ENCODE data around the gene TYW1.
"Not testable (repeated sequence)": the region's sequence is repeated elsewhere in the genome, so short reads cannot be mapped to it uniquely, and the experiment has no call there.

TYW1 gene

DNA sequence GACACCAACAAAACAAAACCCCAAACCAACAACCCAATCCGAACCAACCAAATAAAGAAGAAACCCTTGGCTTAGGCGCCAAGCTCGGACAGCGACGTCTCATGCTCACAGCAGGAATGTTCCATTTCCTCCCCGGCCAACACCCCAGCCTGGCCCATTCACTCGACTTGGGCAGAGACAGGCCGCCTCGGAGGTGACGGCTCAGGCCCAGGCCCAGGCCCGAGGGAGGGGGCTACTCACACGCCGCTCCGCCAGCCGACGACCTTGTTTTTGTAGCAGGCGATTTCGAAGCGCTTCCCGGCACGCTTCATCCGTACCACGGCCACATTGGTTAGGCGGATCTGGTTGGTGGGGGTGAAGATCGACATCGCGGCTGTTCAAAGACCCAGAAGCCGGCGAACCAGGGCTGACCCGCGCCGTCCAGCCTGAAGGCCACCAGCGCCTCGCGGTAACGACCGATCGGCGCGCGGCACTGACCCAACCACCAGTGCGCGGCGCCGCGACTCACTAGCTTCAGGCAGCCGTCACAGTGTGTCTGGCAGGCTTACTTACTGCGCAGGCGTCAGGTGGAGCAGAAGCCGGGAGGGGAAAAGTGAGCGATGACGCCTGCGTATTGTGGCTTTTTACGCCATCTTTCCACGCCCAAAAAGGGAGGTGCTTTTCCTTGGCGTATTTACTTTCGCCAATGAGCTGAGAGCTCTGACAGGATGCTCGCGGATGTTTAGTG lies 1.4 kb upstream of the TYW1 start, which contains the start of gene SBDS:
Gene SBDS, minus strand, starts transcription at position 537 of the 727 bp plus-strand sequence. Its CDS starts 169 bp downstream, at position 368.
- peak; percentile 97 for DNase-seq (ENCODE audit: low read depth)

DNA sequence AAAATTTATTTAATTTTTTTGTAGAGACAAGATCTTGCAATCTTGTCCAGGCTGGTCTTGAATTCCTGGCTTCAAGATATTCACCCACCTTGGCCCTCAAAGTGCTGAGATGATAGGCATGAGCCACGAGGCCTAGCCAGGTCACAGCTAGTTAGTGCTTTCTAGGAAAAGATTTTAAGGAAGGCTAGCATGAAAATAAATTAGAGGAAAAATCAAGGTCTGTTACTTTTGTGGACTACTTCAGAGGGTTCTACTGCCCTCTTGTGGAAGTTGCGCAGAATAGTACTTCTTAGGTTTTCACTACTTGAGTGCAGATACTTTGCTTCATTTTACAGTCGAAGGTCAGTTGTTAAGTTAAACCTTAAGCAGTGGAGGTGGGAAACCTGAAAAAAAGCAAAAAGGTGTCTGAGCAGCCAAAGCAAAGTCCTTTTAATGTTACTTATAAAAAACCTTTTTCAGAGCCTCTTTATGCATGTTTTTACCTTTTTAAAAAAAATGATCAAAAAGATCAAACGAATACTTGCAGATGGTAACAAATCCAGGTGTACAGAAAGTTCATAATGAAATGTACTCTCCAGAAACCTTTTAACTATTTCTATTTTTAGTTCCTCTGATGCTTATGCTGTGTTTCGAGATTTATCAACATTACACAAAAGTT lies 4.1 kb downstream of the TYW1 start:
- not testable (repeated sequence) for DNase-seq (ENCODE audit: low read depth)

DNA sequence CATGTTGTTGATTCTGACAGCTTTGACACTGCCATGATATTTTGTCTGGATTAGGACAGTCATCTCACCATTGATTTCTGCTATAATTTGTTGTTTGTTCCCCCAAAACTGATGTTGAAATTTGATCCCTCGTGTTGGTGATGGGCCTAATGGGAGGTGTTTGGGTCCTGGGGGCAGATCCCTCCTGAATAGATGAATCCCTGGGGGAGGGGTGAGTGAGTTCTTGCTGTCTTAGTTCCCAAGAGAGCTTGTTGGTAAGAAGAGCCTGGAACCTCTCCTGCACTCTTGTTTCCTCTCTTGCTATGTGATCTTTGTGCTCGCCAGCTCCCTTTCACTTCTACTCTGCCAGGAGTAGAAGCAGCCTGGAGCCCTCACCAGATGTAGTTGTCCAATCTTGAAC lies 7.5 kb downstream of the TYW1 start:
- DNase-seq (ENCODE audit: low read depth): not testable (repeated sequence)

DNA sequence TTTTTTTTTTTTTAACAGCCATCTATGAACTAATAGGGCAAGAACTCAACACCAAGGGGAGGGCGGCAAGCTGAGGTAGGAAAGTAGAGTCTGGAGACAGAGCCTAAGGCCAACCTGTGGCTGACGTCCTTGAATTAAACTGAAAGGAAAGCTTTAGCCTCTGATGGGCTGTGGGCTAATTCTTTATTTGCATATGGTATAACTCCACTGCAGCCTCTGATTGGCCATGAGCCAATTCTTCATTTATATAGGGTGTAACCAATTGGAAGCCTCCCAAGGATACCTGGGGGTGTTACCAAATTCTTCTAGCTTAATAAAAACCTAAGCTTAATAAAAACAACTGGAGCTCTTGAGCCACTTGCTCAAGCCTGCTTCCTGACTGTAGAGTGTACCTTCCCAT lies 10.3 kb downstream of the TYW1 start:
- no peak for DNase-seq (ENCODE audit: low read depth)

DNA sequence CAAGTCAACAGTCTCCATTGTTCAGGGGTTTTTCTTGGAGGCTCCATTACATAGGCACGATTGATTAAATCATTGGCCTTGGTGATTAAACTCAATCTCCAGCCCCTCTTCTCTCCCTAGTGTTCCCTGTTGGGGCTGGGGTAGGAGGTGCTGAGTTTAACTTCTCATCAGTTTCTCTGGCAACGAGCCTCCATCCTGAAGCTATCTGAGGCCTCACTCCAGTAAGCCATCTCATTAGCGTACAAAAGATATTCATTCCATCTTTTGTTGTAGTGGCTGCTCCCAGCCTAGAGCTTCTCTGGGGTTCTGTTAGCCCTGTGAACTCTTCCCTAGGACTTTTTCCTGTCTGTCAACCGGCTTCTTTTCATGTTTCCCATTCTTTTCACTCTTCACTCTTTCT lies 11.6 kb downstream of the TYW1 start:
- no peak for DNase-seq (ENCODE audit: low read depth)

DNA sequence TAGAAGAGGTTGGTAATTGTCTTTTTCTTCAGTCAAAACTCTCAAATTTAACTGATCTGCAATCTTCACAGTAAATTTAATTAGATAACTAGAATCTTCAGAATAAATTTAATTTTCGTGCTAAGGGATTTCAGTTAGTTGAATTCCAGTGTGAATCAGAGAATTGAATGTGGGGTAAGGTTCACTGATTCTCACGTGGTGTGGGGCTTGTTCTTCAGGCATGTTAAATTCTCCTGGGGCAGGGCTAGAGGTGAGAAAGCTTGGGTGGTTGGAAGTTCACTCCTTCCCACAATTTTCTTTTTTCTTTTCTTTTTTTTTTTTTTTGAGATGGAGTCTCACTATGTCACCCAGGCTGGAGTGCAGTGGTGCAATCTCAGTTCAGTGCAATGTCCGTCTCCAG lies 13.0 kb downstream of the TYW1 start:
- DNase-seq (ENCODE audit: low read depth): not testable (repeated sequence)

DNA sequence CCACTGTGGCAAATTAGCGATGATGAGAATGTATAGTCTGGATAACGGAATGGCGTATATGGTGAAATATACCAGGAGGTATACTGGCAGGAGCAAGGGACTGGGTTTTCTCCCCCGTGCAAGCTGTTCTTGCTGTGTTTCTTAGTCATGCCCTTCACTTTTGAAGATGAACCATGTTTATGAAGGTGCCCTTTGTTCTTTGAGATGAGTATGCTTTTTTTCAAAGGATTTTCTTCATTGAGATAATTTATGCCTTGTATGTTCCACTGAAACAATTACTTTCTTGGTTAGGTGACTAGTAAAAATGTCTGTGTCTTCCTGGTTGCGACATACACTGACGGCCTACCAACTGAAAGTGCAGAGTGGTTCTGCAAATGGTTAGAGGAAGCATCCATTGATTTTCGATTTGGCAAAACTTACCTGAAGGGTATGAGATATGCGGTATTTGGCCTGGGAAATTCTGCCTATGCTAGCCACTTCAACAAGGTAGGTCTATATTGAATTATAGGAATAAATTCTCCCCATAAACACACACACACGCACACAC lies 17.5 kb downstream of the TYW1 start:
- not testable (repeated sequence) for DNase-seq (ENCODE audit: low read depth)

DNA sequence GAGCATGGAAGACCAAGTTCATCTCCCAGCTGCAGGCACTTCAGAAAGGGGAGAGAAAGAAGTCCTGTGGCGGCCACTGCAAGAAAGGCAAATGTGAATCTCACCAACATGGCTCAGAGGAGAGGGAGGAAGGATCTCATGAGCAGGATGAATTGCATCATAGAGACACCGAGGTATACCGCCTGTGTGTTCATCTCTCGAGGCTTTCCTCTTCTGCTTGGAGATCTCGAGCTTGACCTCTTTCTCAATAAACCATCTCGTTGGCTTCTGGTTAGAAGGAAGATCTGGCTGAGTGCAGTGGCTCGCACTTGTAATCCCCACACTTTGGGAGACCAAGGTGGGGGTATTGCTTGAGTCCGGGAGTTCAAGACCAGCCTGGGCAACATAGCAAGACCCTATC lies 21.3 kb downstream of the TYW1 start:
- not testable (repeated sequence) for DNase-seq (ENCODE audit: low read depth)

DNA sequence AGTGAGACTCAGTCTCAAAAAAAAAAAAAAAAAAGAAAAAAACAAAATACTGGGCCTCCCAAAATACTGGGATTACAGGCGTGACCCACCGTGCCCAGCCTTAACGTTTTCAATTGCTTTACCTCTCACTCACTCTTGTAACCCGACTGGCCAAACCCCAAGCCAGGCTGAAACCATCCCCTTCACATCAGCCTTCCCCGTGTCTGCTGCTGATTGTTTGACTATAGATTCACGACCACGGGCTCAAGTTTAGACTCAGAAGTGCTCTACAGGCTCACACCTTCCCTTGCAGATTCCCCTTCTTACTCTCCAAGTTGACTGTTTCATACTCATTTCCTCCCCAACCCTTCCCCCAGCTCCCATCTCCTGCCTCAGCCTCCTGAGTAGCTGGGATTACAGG lies 22.3 kb downstream of the TYW1 start:
- no peak for DNase-seq (ENCODE audit: low read depth)

DNA sequence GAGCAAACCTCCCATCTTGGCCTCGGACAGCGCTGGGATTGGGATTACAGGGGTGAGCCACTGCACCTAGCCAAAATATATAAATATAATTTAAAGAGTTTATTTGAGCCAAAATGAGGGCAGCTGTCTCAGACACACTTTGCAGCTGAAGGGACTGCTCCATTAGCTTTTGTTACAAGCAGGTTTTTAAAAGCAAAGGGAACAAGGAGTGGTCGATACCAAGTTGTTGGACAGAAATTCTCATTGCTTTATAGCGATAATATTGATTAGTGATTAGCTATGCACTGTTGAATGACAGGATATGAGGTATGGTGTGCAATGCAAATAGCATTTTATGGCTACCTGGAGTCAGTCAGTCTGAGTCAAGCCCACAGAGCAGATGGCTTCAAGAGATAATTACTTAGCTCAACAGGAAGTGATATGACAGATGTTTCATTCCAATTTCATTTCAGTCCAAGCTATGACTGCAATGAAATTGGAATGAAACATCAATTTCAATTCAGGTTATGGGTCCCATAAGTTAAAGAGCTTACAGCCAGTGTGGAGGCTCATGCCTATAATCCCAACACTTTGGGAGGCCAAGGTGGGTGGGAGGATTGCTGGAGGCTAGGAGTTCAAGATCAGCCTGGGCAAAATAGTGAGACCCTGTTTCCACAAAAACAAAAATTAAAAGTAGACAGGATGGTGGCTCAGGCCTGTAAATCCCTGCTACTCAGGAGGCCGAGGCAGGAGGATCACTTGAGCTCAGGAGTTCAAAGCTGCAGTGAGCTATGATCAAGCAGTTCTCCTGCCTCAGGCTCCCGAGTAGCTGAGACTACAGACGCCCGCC lies 23.1 kb downstream of the TYW1 start:
- DNase-seq (ENCODE audit: low read depth): peak; percentile 35

DNA sequence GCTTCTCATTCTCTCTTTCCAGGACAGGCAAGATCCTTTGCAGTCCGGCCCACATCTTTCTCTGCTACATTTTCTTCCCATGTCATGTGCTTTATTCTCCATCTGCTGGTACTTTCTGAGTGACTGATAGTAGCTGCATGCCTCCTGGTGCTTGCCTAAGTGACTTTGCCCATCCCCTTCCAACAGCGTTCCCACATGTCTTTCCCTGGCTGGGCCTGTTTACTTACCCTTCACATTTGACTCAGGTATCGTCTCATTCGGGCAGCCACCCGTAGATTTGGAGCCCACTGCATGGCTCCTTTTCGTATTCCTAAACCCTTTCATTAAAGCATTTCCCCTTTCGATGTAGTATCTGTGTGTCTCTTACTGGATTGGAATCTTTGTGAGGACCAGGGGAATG lies 24.6 kb downstream of the TYW1 start:
- no peak for DNase-seq (ENCODE audit: low read depth)

DNA sequence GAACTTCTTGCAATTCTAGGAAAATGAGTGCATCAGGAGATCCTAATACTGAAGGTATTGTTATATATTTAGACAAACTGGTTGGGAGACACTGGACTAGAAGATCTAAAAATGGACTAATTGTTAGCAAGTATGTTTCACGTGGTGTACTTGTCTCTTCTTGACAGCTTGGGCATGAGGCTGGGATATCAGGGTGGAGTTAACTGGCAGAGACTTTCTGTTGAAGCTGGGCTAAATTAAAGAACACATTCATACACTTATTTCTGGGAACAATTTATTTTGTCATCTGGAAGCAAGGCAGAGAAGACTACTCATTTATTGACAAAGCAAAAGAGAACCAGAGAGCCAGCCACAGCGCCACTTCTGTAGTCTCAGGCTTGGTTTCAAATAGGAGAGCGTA lies 25.9 kb downstream of the TYW1 start:
- DNase-seq (ENCODE audit: low read depth): no peak

DNA sequence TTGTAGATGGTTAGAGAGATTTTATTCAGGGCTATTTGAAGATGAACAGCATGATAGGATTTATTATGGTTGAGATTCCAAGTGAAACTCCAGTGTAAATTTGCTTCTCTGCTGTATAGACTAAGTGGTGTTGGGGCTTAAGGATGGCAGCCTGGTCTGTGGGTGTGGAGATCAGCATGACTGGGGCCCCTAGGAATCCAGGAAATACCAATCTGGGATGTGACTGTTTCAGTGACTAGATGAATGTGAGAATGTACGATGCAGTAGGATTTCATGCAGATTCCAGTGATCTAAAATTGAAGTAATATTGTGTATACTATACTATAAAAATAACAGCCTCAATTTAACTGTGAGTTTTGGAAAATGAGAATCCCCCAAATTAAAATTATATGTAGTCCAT lies 28.8 kb downstream of the TYW1 start:
- DNase-seq (ENCODE audit: low read depth): not testable (repeated sequence)

DNA sequence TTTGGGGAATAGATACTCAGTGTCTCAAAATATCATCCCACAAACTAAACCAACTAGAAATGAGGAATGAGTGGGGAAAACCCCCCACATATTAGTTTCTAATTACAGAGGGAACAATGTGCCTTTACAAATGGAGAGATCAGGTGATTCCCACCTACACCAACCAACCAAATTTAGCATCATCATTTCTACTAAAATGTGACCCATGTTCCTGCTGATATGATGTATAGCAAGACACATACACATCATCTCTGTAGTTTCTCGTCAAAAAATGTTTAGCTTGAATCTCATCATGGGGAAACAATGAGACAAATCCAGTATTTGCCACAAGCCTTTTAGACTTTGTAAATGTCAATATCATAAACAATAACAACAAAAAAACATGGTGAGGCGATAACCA lies 35.1 kb downstream of the TYW1 start:
- not testable (repeated sequence) for DNase-seq (ENCODE audit: low read depth)

DNA sequence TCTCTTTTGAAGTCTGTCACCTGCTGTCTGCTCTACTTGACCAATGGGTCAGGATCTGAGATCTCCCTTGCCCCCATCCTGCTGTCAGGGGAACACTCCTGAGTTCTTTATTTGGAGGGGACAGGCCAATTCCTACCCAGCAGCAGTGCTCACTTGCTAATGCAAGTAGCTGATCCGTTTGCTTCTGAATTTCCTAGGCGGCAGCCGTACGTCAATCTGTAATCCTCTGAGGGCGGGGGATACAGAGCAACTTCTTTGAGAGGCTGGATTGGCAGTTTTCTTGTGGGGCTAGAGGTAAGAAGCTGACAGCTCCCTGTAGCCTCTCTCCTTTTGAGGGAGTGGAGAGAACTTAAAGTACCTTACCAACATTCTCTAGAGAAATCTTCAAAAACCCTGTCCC lies 36.6 kb downstream of the TYW1 start:
- no peak for DNase-seq (ENCODE audit: low read depth)

DNA sequence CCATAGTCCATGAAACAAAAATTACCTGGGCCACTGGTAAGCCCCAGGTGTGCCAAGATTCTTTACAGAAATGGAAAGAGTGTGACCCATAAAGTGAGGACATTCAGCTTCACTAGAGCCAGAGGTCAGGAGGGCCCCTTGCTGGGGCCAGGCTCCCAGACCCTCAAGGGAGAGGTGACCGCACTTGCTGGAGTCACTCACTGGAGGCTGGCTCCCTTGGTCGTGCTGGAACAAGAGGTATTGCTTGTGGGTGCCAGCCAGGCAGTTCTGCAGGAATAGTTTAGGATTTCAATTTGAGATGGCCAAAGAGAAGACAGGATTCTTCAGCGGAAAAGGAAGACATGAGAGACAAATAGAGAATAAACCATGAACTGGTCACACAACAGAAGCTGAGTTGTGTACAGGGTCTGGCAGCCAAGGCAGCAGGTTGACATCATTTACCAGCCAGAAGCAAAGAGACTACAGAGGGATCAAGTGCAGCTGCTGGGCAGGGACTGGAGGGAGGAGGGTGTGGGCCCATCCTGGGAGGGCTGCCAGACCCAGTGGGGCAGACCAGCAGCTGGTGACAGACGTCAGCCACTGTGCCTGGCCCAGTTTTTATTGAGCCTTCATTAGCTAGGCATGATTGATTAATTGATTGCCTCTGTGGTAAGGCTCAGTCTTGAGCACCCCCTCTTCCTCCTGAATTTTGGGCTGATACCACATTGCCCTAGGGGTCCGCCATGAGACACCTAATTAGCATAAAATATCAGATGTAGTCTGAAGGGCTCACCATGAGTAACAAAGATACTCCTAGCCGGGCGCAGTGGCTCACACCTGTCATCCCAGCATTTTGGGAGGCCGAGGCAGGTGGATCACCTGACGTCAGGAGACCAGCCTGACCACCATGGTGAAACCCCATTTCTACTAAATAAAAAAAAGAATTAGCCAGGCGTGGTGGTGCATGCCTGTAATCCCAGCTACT lies 40.1 kb downstream of the TYW1 start:
- DNase-seq (ENCODE audit: low read depth): not testable (repeated sequence)

DNA sequence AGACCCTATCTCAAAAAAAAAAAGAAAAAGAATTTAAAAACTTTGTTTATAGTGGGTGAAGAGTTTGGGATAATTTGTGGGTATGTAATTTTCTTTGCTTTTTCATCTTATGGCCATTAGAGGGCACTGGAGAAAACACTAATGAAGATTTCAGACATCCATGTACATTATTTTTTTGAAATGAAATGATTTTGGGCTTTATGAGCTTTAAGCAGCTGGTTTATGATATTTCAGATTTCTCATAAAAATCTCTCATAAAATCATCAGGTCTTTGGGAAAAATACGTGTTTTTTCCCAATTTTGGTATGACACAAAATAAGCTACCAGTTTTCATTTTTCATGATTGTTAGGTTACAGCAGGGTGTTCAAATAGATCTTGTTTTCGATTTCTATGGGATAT lies 44.2 kb downstream of the TYW1 start:
- DNase-seq (ENCODE audit: low read depth): not testable (repeated sequence)

DNA sequence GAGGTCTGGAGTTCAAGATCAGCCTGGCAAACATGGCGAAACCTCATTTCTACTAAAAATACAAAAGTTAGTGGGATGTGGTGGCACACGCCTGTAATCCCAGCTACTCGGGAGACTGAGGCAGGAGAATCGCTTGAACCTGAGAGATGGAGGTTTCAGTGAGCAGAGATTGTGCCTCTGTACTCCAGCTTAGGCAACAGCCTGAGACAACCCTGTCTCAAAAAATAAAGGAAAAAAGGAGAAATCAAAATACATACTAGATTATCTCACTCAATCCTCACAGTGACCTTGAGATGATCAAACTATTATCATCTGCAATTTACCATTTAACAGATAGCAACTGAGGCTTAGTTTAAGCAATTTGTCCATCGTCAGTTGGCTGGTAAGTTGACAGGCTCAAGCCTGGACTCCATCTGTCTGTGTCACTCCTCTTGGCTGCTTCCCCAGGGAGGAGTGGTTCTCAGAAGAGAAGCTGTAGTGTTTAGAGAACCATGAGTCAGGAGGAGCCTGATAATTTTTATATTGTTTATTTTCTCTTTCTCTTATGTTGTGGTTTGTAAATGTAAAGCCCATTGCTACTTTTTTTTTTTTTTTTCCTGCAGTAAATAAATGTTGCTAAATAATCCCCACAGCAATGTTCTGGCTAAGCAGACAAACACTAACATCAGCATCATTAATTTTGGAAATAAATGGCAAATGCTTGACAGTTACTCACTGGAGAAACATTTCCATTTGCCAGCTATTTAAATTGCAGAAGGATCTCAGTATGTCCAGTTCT lies 46.3 kb downstream of the TYW1 start:
- DNase-seq (ENCODE audit: low read depth): peak; percentile 53

DNA sequence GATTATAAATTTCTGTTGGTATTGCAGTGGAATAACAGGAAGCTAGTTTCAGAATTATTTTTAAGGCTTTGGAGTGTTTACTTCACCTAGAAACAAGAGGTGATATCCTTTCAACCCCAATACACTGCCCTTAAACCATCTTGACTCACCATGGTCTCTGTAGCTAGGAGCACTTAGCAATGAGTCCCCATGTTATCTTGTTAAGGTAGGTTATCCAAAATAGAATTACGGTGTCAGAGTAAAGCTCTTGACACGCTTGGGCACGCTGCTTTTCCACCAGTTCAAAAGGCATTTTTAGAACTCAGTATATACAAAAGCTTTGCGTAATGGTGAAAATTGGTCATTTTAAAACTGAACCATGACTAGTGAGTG lies 46.9 kb downstream of the TYW1 start:
- not testable (repeated sequence) for DNase-seq (ENCODE audit: low read depth)

DNA sequence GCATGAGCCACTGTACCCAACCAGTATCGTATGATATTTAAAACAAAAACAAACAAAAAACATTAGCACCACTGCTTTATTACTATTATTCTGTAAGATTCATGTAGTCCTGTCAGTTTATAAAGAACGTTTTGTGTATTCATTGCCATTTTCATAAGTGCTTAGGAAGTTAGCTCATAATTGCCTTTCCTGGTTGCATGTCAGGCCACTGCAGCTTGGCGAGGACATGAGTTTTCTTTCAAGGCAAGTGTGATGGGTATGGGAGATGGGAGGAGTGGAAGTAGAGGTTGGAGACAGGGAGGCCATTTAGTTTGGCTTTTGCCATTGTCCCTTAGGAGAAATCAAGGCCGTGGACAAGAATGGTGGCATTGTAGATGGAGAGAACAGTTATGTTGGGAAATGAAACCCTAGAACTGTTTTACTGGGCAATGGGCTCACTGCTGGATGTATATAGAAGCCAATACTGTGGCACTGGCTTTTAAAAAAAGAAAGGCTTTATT lies 48.9 kb downstream of the TYW1 start:
- no peak for DNase-seq (ENCODE audit: low read depth)

Measured in GM04504 (cell line).